HCT116 (cell line): ENCODE data around the gene DCHS1. TPM values are rescaled to one million over a fixed set of nuclear protein-coding genes. Genes with fewer than 3 reads are reported as not detected.
A peak's percentile ranks its signal among the peaks of the same experiment; 100 is the strongest.

Experiments
- ATAC-seq: fragments of 200-7000 bp; cut with Tn5 transposase; 2 replicates; pipeline ENCODE4 v1.9.1; 2020; ENCODE audit warnings: mild to moderate bottlenecking, moderate library complexity
- BruUV-seq: library from RNA; stranded (reverse); fragments of 400-500 nt; replicated peaks from 2 replicates; lab custom pipeline; 2021; lab: Mats Ljungman, UMichigan
- CTCF ChIA-PET: fragments of 300-600 bp; sonication (Branson Sonifier 250); formaldehyde crosslinking; loops from one replicate; lab custom pipeline; 2021; ENCODE audit warnings: antibody characterized with exemption; lab: Charles Lee
- POLR2A ChIA-PET: fragments of 300-600, 350-600 bp; sonication (Branson Sonifier 250); formaldehyde crosslinking; loops from one replicate; lab custom pipeline; 2021; ENCODE audit warnings: antibody characterized with exemption; lab: Charles Lee
- RAD21 ChIA-PET, 2 experiments: fragments of 300-600 bp; sonication (Branson Sonifier 250); formaldehyde crosslinking; loops; one replicate each; lab custom pipeline; 2023; ENCODE audit warnings: low total read pairs in 2 of 2; ENCODE audit not compliant: uncharacterized antibody in 2 of 2, unreplicated experiment in 2 of 2, low non-redundant PET in 1 of 2; lab: Charles Lee
- DNase-seq: peaks from one replicate; pipeline ENCODE4 v3.0.0-alpha.2; 2010; ENCODE audit warnings: low read depth, low spot score
- H2AFZ ChIP-seq: fragments of 200-600 bp; shearing (Covaris generic), sonication (generic); 2 replicates; pipeline ENCODE4 v1.6.1; 2017; ENCODE audit warnings: low read depth, mixed run types, mixed read lengths, antibody characterized with exemption, low read length; ENCODE audit not compliant: poor library complexity, severe bottlenecking
- H3K27ac ChIP-seq: 2 replicates; pipeline ENCODE4 v1.5.1; 2012; ENCODE audit warnings: low read depth, low read length
- H3K27me3 ChIP-seq: fragments of 200-600 bp; sonication (generic); 2 replicates; pipeline ENCODE4 v1.6.1; 2016; ENCODE audit warnings: mixed run types, low read length, mixed read lengths; ENCODE audit not compliant: insufficient read depth
- H3K36me3 ChIP-seq, 2 experiments: fragments of 200-500 bp in 1 of 2; fragments of 200-600 bp in 1 of 2; sonication (Bioruptor generic) in 1 of 2; sonication (generic) in 1 of 2; 2 replicates each; pipeline versions ENCODE4 v1.5.1 to v1.6.1; 2014 to 2016; ENCODE audit warnings: low read length in 2 of 2, inconsistent platforms in 1 of 2, mixed read lengths in 1 of 2, mixed run types in 1 of 2; ENCODE audit not compliant: insufficient read depth in 2 of 2, control insufficient read depth in 1 of 2
- H3K4me1 ChIP-seq, 2 experiments: fragments of 200-600 bp in 1 of 2; sonication (generic) in 1 of 2; 2 replicates each; pipeline versions ENCODE4 v1.5.1 to v1.6.1; 2012 to 2017; ENCODE audit warnings: low read length in 2 of 2, inconsistent platforms in 1 of 2, mild to moderate bottlenecking in 1 of 2, mixed read lengths in 1 of 2, mixed run types in 1 of 2, moderate library complexity in 1 of 2; ENCODE audit not compliant: insufficient read depth in 2 of 2, control insufficient read depth in 1 of 2
- H3K4me2 ChIP-seq: fragments of 200-600 bp; sonication (generic); 2 replicates; pipeline ENCODE4 v1.6.1; 2017; ENCODE audit warnings: mixed run types, low read length, mixed read lengths
- H3K4me3 ChIP-seq, 2 experiments: fragments of 200-600 bp in 1 of 2; sonication (generic) in 1 of 2; replicated peaks in 1 of 2; 2 replicates each; pipeline ENCODE4 v1.5.1; 2011 to 2016; ENCODE audit warnings: low read length in 2 of 2, control low read depth in 1 of 2, low read depth in 1 of 2, mild to moderate bottlenecking in 1 of 2, mixed read lengths in 1 of 2, mixed run types in 1 of 2
- H3K79me2 ChIP-seq: fragments of 200-600 bp; sonication (generic); 2 replicates; pipeline ENCODE4 v1.6.1; 2017; ENCODE audit warnings: mild to moderate bottlenecking, mixed run types, low read length, moderate library complexity, mixed read lengths; ENCODE audit not compliant: insufficient read depth
- H3K9ac ChIP-seq: fragments of 200-600 bp; sonication (generic); 2 replicates; pipeline ENCODE4 v1.6.1; 2016; ENCODE audit warnings: low read length, mixed read lengths
- H3K9me2 ChIP-seq: fragments of 200-600 bp; sonication (generic), shearing (Covaris generic); 2 replicates; pipeline ENCODE4 v1.6.1; 2017; ENCODE audit warnings: mixed run types, mild to moderate bottlenecking, moderate library complexity; ENCODE audit not compliant: insufficient read depth
- H3K9me3 ChIP-seq, 2 experiments: fragments of 200-500 bp in 1 of 2; fragments of 200-600 bp in 1 of 2; sonication (Bioruptor generic) in 1 of 2; sonication (generic) in 1 of 2; 2 replicates each; pipeline ENCODE4 v1.6.1; 2014 to 2017; ENCODE audit warnings: low read length in 2 of 2, mixed read lengths in 2 of 2, inconsistent platforms in 1 of 2, low read depth in 1 of 2, mild to moderate bottlenecking in 1 of 2, mixed run types in 1 of 2, moderate library complexity in 1 of 2; ENCODE audit not compliant: control insufficient read depth in 1 of 2, insufficient read depth in 1 of 2
- H4K20me1 ChIP-seq: fragments of 200-600 bp; sonication (generic), shearing (Covaris generic); 2 replicates; pipeline ENCODE4 v1.6.1; 2017; ENCODE audit warnings: mixed run types, mild to moderate bottlenecking, moderate library complexity; ENCODE audit not compliant: insufficient read depth
- EGR1 ChIP-seq: IDR thresholded peaks from 2 replicates; pipeline ENCODE4 v1.6.1; 2012; ENCODE audit warnings: low read depth
- ELF1 ChIP-seq: IDR thresholded peaks from 2 replicates; pipeline ENCODE4 v1.6.1; 2012; ENCODE audit warnings: low read depth, borderline replicate concordance
- FOSL1 ChIP-seq: IDR thresholded peaks from 2 replicates; pipeline ENCODE4 v1.6.1; 2012; ENCODE audit warnings: low read depth
- JUND ChIP-seq: IDR thresholded peaks from 2 replicates; pipeline ENCODE4 v1.6.1; 2012
- SP1 ChIP-seq: IDR thresholded peaks from 2 replicates; pipeline ENCODE4 v1.6.1; 2012; ENCODE audit warnings: low read depth
- TCF7L2 ChIP-seq: IDR thresholded peaks from 2 replicates; pipeline ENCODE4 v1.7.0; 2011; ENCODE audit warnings: borderline replicate concordance, inconsistent platforms; ENCODE audit not compliant: insufficient read depth, insufficient read length; ENCODE audit errors: extremely low read depth
- YY1 ChIP-seq: IDR thresholded peaks from 2 replicates; pipeline ENCODE4 v1.6.1; 2011; ENCODE audit warnings: low read length, low read depth, moderate library complexity, mild to moderate bottlenecking; ENCODE audit not compliant: insufficient replicate concordance; ENCODE audit errors: extremely low read depth
- intact Hi-C: fragments of 100-400 bp; cut with micrococcal nuclease; formaldehyde crosslinking; loops from 2 replicates; pipeline ENCODE4 v1.10.0; 2022
- total RNA-seq: library from RNA; stranded (reverse); gene quantifications from one replicate; pipeline ENCODE4 v1.2.1, GENCODE V29; 2021; ENCODE audit not compliant: unreplicated experiment
- TF ChIP-seq, protein P1 (sequence below): IDR thresholded peaks from 2 replicates; pipeline ENCODE4 v1.6.1; 2012
- TF ChIP-seq, protein P2 (sequence below): IDR thresholded peaks from 2 replicates; pipeline ENCODE4 v1.6.1; 2011; ENCODE audit warnings: mild to moderate bottlenecking, low read length, moderate library complexity; ENCODE audit not compliant: insufficient replicate concordance; ENCODE audit errors: extremely low read depth
- TF ChIP-seq, protein P3 (sequence below): IDR thresholded peaks from 2 replicates; pipeline ENCODE4 v1.6.1; 2012; ENCODE audit warnings: low read depth

Gene DCHS1
- total RNA-seq, 1 experiment from 2014 or later: 0.30 TPM

DNA sequence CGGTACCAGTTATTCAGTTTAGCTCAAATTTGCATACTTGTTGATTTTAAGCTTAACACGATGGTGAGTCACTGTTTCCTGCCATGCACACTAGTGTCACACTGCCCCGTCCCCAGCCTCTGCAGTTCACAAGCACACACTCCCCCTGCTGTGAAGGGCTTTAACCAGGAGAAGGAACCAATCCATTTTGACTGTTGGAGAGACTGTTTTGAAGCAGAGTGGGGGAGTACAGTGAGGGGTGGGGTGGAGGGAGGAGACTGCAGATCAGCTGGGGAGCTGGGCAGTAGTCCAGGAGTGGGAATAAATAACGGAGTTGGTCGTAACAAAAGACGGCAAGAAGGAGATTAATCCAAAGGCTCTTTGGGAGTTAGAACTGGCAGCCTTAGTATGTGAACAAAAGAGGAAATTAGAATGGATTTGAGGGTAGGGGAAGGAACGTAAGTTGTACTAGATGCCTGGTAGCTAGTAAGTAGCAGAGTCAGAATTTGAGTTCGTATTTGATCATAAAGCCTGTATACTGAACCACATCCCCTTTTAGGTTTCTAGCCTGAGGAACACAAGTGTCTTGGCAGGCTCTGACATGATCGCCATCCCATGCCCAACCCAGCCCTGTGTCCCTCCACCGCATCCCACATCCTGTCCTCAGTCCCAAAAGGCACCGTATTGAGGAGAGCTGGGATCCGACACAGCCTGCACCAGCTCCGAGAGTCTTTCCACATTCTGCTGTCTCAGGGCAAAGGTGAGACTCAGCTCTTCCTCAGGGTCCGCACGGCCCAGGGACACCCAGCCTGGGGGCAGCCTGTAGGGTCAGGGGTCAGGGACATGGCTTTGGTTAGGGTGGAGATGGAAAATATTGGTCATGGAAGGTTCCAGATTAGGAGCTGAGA is 37.2 kb downstream of the DCHS1 start:
- no peak overlapping the region for H2AFZ ChIP-seq
- H3K9me3 ChIP-seq: no peaks in the 10 kb centered on the region
- ChIA-PET POLR2A (interaction anchor here (1.0 to 1.6 kb wide), 5 partner anchors 8 to 239 kb away, joined by 3 to 5 read pairs (median 3); partner anchors contain the start of gene MRPL17), RAD21 (no interaction called here), CTCF (interaction anchor here (1.0 to 1.5 kb wide), 4 partner anchors 49 to 230 kb away, joined by 3 to 4 read pairs (median 3); partner anchors contain the start of gene MRPL17)
- H3K4me1 ChIP-seq: peaks cover 5 to 15% of the 10 kb centered on the region in 2 experiments; a peak in 3 of 4 replicates
- peak overlapping the region; percentile 64 for H3K9ac ChIP-seq
- no TSS peak for BruUV-seq
- no peaks in the 10 kb centered on the region for H3K9me2 ChIP-seq
- DNase-seq (no peak), ATAC-seq (peak; percentile 2; the same call in 1 of the 2 replicates)
- no peaks in the 10 kb centered on the region for H3K27me3 ChIP-seq
- intact Hi-C loops: no loop called here
- TF ChIP-seq, protein P1, sequence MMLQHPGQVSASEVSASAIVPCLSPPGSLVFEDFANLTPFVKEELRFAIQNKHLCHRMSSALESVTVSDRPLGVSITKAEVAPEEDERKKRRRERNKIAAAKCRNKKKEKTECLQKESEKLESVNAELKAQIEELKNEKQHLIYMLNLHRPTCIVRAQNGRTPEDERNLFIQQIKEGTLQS: no peak
- TF ChIP-seq YY1: no peak
- TF ChIP-seq TCF7L2: no peak
- TF ChIP-seq, protein P2, sequence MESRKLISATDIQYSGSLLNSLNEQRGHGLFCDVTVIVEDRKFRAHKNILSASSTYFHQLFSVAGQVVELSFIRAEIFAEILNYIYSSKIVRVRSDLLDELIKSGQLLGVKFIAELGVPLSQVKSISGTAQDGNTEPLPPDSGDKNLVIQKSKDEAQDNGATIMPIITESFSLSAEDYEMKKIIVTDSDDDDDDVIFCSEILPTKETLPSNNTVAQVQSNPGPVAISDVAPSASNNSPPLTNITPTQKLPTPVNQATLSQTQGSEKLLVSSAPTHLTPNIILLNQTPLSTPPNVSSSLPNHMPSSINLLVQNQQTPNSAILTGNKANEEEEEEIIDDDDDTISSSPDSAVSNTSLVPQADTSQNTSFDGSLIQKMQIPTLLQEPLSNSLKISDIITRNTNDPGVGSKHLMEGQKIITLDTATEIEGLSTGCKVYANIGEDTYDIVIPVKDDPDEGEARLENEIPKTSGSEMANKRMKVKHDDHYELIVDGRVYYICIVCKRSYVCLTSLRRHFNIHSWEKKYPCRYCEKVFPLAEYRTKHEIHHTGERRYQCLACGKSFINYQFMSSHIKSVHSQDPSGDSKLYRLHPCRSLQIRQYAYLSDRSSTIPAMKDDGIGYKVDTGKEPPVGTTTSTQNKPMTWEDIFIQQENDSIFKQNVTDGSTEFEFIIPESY: no peak
- no peak for TF ChIP-seq JUND
- no peak for TF ChIP-seq EGR1
- TF ChIP-seq SP1: no peak
- no peak for TF ChIP-seq ELF1
- TF ChIP-seq FOSL1: no peak
- TF ChIP-seq, protein P3, sequence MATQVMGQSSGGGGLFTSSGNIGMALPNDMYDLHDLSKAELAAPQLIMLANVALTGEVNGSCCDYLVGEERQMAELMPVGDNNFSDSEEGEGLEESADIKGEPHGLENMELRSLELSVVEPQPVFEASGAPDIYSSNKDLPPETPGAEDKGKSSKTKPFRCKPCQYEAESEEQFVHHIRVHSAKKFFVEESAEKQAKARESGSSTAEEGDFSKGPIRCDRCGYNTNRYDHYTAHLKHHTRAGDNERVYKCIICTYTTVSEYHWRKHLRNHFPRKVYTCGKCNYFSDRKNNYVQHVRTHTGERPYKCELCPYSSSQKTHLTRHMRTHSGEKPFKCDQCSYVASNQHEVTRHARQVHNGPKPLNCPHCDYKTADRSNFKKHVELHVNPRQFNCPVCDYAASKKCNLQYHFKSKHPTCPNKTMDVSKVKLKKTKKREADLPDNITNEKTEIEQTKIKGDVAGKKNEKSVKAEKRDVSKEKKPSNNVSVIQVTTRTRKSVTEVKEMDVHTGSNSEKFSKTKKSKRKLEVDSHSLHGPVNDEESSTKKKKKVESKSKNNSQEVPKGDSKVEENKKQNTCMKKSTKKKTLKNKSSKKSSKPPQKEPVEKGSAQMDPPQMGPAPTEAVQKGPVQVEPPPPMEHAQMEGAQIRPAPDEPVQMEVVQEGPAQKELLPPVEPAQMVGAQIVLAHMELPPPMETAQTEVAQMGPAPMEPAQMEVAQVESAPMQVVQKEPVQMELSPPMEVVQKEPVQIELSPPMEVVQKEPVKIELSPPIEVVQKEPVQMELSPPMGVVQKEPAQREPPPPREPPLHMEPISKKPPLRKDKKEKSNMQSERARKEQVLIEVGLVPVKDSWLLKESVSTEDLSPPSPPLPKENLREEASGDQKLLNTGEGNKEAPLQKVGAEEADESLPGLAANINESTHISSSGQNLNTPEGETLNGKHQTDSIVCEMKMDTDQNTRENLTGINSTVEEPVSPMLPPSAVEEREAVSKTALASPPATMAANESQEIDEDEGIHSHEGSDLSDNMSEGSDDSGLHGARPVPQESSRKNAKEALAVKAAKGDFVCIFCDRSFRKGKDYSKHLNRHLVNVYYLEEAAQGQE: no peak
- H3K79me2 ChIP-seq: peaks cover 11% of the 10 kb centered on the region; the same call in 1 of the 2 replicates
- H3K4me2 ChIP-seq: peak overlapping the region; percentile 77
- peaks cover 0 to 4% of the 10 kb centered on the region in 2 experiments; a peak in 1 of 4 replicates for H3K36me3 ChIP-seq
- no peaks in the 10 kb centered on the region for H4K20me1 ChIP-seq
- peak overlapping the region; percentile 36; the same call in 1 of the 2 replicates for H3K27ac ChIP-seq
- H3K4me3 ChIP-seq: peak overlapping the region; percentile 74 to 96
